HEK293 (cell line): ENCODE measurements around the gene PCBP4.

Source experiments
- CTCF ChIA-PET: fragments of 350-600 bp; formaldehyde crosslinking; extraction: SDS; loops from one replicate; lab custom pipeline; 2021; ENCODE audit warnings: antibody characterized with exemption; lab: Yijun Ruan, JAX
- POLR2A ChIA-PET: fragments of 300-600 bp; formaldehyde crosslinking; extraction: SDS; loops from one replicate; lab custom pipeline; 2020; ENCODE audit warnings: antibody characterized with exemption, inconsistent platforms; lab: Yijun Ruan, JAX
- H3K27ac ChIP-seq: fragments of 200-500 bp; sonication (Bioruptor generic); 2 replicates; pipeline ENCODE4 v1.5.1; 2014; ENCODE audit warnings: low read depth, low read length, control low read depth, inconsistent platforms; ENCODE audit errors: extremely low read depth
- H3K36me3 ChIP-seq, 2 experiments: fragments of 200-500 bp in 1 of 2; sonication (Bioruptor generic) in 1 of 2; 1 replicate in 1 of 2; 2 replicates in 1 of 2; pipeline ENCODE4 v1.5.1; 2014 to 2017; ENCODE audit warnings: inconsistent platforms in 2 of 2, low read length in 2 of 2; ENCODE audit not compliant: control insufficient read depth in 2 of 2, insufficient read depth in 1 of 2
- H3K4me1 ChIP-seq: fragments of 200-500 bp; sonication (Bioruptor generic); 2 replicates; pipeline ENCODE4 v1.5.1; 2014; ENCODE audit warnings: mild to moderate bottlenecking, low read length, inconsistent platforms; ENCODE audit not compliant: control insufficient read depth, insufficient read depth
- H3K4me3 ChIP-seq: 2 replicates; pipeline ENCODE4 v1.5.1; 2011; ENCODE audit warnings: low read depth, mild to moderate bottlenecking, control low read depth, low read length, moderate library complexity
- H3K9me3 ChIP-seq: fragments of 200-500 bp; sonication (Bioruptor generic); 2 replicates; pipeline ENCODE4 v1.5.1; 2014; ENCODE audit warnings: low read depth, low read length, inconsistent platforms; ENCODE audit not compliant: control insufficient read depth, insufficient read depth
- GLIS1 ChIP-seq: fragments of 450-650 bp; formaldehyde crosslinking; IDR thresholded peaks from 2 replicates; pipeline ENCODE4 v1.5.1; 2016; ENCODE audit warnings: missing biosample characterization, missing genetic modification characterization
- KLF16 ChIP-seq: fragments of 450-650 bp; formaldehyde crosslinking; IDR thresholded peaks from 2 replicates; pipeline ENCODE4 v1.5.1; 2017; ENCODE audit warnings: missing biosample characterization, missing genetic modification characterization
- ZBTB17 ChIP-seq: fragments of 450-650 bp; formaldehyde crosslinking; IDR thresholded peaks from 2 replicates; pipeline ENCODE4 v1.5.1; 2016; ENCODE audit warnings: missing biosample characterization, missing genetic modification characterization
- ZNF10 ChIP-seq: fragments of 450-650 bp; formaldehyde crosslinking; IDR thresholded peaks from 2 replicates; pipeline ENCODE4 v1.5.1; 2017; ENCODE audit warnings: missing biosample characterization, missing genetic modification characterization
- ZNF23 ChIP-seq: fragments of 450-650 bp; formaldehyde crosslinking; IDR thresholded peaks from 2 replicates; pipeline ENCODE4 v1.5.1; 2016; ENCODE audit warnings: missing biosample characterization, missing genetic modification characterization, borderline replicate concordance
- ZNF404 ChIP-seq: fragments of 450-650 bp; formaldehyde crosslinking; IDR thresholded peaks from 2 replicates; pipeline ENCODE4 v1.5.1; 2017; ENCODE audit warnings: missing biosample characterization, missing genetic modification characterization
- ZNF426 ChIP-seq: fragments of 450-650 bp; formaldehyde crosslinking; IDR thresholded peaks from 2 replicates; pipeline ENCODE4 v1.5.1; 2017; ENCODE audit warnings: missing biosample characterization, missing genetic modification characterization, mild to moderate bottlenecking, inconsistent platforms, moderate library complexity
- ZNF510 ChIP-seq: fragments of 450-650 bp; formaldehyde crosslinking; IDR thresholded peaks from 2 replicates; pipeline ENCODE4 v1.5.1; 2018; ENCODE audit warnings: mild to moderate bottlenecking, missing genetic modification characterization, missing biosample characterization; ENCODE audit not compliant: insufficient replicate concordance
- ZNF555 ChIP-seq: fragments of 450-650 bp; formaldehyde crosslinking; conservative IDR thresholded peaks from 2 replicates; pipeline ENCODE4 v1.5.1; 2017; ENCODE audit warnings: missing biosample characterization, mild to moderate bottlenecking, missing genetic modification characterization, inconsistent platforms
- ZNF701 ChIP-seq: fragments of 450-650 bp; formaldehyde crosslinking; IDR thresholded peaks from 2 replicates; pipeline ENCODE4 v1.5.1; 2016; ENCODE audit warnings: missing biosample characterization, missing genetic modification characterization
- ZNF785 ChIP-seq: fragments of 450-650 bp; formaldehyde crosslinking; IDR thresholded peaks from 2 replicates; pipeline ENCODE4 v1.5.1; 2016; ENCODE audit warnings: missing biosample characterization, missing genetic modification characterization
- ZNF843 ChIP-seq: fragments of 450-650 bp; formaldehyde crosslinking; IDR thresholded peaks from 2 replicates; pipeline ENCODE4 v1.5.1; 2016; ENCODE audit warnings: missing biosample characterization, missing genetic modification characterization
- TF ChIP-seq, protein P1 (sequence below): fragments of 450-650 bp; formaldehyde crosslinking; IDR thresholded peaks from 2 replicates; pipeline ENCODE4 v1.5.1; 2016; ENCODE audit warnings: missing biosample characterization, missing genetic modification characterization, borderline replicate concordance
- TF ChIP-seq, protein P2 (sequence below): fragments of 450-650 bp; formaldehyde crosslinking; IDR thresholded peaks from 2 replicates; pipeline ENCODE4 v1.5.0; 2017; ENCODE audit warnings: missing biosample characterization, missing genetic modification characterization, borderline replicate concordance
- TF ChIP-seq, protein P3 (sequence below): fragments of 450-650 bp; formaldehyde crosslinking; IDR thresholded peaks from 2 replicates; pipeline ENCODE4 v1.5.1; 2016; ENCODE audit warnings: missing biosample characterization, missing genetic modification characterization
- TF ChIP-seq, protein P4 (sequence below): fragments of 450-650 bp; formaldehyde crosslinking; IDR thresholded peaks from 2 replicates; pipeline ENCODE4 v1.5.1; 2016; ENCODE audit warnings: missing biosample characterization, missing genetic modification characterization, low read depth
- TF ChIP-seq, protein P5 (sequence below): fragments of 450-650 bp; formaldehyde crosslinking; IDR thresholded peaks from 2 replicates; pipeline ENCODE4 v1.5.1; 2017; ENCODE audit warnings: missing biosample characterization, mild to moderate bottlenecking, missing genetic modification characterization, moderate library complexity
- TF ChIP-seq, protein P6 (sequence below): fragments of 450-650 bp; formaldehyde crosslinking; conservative IDR thresholded peaks from 2 replicates; pipeline ENCODE4 v1.5.1; 2016; ENCODE audit warnings: low read depth, missing biosample characterization, missing genetic modification characterization

PCBP4 gene

DNA sequence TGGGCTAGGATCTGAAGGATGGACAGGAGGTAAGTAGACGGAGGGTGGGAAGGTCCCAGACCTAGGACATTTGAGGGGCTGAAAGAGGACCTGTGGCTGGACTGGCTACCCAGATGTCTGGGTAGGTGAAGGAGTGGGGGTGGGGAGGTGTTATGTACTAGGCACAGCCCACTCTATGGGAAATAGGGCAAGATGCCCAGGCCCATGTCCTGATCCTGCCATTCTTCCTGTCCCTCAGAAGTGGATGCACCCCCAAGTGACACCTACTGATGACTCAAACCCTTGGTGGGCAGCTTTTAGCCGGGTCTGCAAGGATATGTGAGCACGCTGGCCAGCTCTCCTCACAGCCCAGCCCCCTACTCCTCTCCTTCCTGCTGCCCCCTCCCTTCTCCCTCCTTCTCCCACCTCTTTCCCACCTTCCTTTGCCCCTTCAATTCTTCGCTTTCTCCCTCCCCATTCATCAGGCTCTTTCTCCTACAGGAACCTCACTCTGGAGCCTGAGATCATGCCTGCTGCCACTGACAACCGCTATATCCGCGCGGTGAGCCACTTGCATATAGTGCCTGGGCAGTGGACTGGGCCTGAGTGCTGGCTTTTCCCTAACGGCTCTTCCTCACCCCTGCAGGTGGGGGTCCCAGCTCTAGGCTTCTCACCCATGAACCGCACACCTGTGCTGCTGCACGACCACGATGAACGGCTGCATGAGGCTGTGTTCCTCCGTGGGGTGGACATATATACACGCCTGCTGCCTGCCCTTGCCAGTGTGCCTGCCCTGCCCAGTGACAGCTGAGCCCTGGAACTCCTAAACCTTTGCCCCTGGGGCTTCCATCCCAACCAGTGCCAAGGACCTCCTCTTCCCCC lies 21.3 kb upstream of the PCBP4 start:
- Histone ChIP-seq H3K4me3 (no peak overlapping the region), H3K4me1 (no peaks in the 10 kb centered on the region), H3K27ac (no peak overlapping the region), H3K9me3 (no peaks in the 10 kb centered on the region), H3K36me3 (peaks cover 0 to 23% of the 10 kb centered on the region in 2 experiments; a peak in 2 of 3 replicates)
- ChIA-PET POLR2A (interaction anchor here (0.8 kb wide), 1 partner anchor 14 kb away, joined by 3 read pairs; the partner anchor contains the start of gene ABHD14A), CTCF (interaction anchor here (0.6 kb wide), 1 partner anchor 233 kb away, joined by 3 read pairs; no protein-coding TSS in a partner anchor)
- TF ChIP-seq, protein P1, sequence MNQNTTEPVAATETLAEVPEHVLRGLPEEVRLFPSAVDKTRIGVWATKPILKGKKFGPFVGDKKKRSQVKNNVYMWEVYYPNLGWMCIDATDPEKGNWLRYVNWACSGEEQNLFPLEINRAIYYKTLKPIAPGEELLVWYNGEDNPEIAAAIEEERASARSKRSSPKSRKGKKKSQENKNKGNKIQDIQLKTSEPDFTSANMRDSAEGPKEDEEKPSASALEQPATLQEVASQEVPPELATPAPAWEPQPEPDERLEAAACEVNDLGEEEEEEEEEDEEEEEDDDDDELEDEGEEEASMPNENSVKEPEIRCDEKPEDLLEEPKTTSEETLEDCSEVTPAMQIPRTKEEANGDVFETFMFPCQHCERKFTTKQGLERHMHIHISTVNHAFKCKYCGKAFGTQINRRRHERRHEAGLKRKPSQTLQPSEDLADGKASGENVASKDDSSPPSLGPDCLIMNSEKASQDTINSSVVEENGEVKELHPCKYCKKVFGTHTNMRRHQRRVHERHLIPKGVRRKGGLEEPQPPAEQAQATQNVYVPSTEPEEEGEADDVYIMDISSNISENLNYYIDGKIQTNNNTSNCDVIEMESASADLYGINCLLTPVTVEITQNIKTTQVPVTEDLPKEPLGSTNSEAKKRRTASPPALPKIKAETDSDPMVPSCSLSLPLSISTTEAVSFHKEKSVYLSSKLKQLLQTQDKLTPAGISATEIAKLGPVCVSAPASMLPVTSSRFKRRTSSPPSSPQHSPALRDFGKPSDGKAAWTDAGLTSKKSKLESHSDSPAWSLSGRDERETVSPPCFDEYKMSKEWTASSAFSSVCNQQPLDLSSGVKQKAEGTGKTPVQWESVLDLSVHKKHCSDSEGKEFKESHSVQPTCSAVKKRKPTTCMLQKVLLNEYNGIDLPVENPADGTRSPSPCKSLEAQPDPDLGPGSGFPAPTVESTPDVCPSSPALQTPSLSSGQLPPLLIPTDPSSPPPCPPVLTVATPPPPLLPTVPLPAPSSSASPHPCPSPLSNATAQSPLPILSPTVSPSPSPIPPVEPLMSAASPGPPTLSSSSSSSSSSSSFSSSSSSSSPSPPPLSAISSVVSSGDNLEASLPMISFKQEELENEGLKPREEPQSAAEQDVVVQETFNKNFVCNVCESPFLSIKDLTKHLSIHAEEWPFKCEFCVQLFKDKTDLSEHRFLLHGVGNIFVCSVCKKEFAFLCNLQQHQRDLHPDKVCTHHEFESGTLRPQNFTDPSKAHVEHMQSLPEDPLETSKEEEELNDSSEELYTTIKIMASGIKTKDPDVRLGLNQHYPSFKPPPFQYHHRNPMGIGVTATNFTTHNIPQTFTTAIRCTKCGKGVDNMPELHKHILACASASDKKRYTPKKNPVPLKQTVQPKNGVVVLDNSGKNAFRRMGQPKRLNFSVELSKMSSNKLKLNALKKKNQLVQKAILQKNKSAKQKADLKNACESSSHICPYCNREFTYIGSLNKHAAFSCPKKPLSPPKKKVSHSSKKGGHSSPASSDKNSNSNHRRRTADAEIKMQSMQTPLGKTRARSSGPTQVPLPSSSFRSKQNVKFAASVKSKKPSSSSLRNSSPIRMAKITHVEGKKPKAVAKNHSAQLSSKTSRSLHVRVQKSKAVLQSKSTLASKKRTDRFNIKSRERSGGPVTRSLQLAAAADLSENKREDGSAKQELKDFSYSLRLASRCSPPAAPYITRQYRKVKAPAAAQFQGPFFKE (tag by site-specific recombination) = 0 out of 2 replicates have a peak, but pooled peaks have one; percentile 39
- TF ChIP-seq ZNF426 (tag by site-specific recombination) = no peak
- TF ChIP-seq ZNF701 = no peak
- TF ChIP-seq ZNF404 (tag by site-specific recombination) = no peak
- no peak for TF ChIP-seq ZBTB17
- TF ChIP-seq GLIS1 (tag by site-specific recombination) = no peak
- TF ChIP-seq ZNF785 (tag by site-specific recombination) = no peak
- no peak for TF ChIP-seq ZNF10 (tag by site-specific recombination)
- no peak for TF ChIP-seq ZNF510 (tag by site-specific recombination)
- TF ChIP-seq, protein P2, sequence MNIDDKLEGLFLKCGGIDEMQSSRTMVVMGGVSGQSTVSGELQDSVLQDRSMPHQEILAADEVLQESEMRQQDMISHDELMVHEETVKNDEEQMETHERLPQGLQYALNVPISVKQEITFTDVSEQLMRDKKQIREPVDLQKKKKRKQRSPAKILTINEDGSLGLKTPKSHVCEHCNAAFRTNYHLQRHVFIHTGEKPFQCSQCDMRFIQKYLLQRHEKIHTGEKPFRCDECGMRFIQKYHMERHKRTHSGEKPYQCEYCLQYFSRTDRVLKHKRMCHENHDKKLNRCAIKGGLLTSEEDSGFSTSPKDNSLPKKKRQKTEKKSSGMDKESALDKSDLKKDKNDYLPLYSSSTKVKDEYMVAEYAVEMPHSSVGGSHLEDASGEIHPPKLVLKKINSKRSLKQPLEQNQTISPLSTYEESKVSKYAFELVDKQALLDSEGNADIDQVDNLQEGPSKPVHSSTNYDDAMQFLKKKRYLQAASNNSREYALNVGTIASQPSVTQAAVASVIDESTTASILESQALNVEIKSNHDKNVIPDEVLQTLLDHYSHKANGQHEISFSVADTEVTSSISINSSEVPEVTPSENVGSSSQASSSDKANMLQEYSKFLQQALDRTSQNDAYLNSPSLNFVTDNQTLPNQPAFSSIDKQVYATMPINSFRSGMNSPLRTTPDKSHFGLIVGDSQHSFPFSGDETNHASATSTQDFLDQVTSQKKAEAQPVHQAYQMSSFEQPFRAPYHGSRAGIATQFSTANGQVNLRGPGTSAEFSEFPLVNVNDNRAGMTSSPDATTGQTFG (tag by site-specific recombination) = no peak
- TF ChIP-seq, protein P3, sequence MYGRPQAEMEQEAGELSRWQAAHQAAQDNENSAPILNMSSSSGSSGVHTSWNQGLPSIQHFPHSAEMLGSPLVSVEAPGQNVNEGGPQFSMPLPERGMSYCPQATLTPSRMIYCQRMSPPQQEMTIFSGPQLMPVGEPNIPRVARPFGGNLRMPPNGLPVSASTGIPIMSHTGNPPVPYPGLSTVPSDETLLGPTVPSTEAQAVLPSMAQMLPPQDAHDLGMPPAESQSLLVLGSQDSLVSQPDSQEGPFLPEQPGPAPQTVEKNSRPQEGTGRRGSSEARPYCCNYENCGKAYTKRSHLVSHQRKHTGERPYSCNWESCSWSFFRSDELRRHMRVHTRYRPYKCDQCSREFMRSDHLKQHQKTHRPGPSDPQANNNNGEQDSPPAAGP (tag by site-specific recombination) = no peak
- TF ChIP-seq ZNF843 = no peak
- TF ChIP-seq, protein P4, sequence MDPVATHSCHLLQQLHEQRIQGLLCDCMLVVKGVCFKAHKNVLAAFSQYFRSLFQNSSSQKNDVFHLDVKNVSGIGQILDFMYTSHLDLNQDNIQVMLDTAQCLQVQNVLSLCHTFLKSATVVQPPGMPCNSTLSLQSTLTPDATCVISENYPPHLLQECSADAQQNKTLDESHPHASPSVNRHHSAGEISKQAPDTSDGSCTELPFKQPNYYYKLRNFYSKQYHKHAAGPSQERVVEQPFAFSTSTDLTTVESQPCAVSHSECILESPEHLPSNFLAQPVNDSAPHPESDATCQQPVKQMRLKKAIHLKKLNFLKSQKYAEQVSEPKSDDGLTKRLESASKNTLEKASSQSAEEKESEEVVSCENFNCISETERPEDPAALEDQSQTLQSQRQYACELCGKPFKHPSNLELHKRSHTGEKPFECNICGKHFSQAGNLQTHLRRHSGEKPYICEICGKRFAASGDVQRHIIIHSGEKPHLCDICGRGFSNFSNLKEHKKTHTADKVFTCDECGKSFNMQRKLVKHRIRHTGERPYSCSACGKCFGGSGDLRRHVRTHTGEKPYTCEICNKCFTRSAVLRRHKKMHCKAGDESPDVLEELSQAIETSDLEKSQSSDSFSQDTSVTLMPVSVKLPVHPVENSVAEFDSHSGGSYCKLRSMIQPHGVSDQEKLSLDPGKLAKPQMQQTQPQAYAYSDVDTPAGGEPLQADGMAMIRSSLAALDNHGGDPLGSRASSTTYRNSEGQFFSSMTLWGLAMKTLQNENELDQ (tag by site-specific recombination) = no peak
- TF ChIP-seq KLF16 (tag by site-specific recombination) = no peak
- no peak for TF ChIP-seq ZNF555 (tag by site-specific recombination)
- TF ChIP-seq ZNF23 = no peak
- TF ChIP-seq, protein P5, sequence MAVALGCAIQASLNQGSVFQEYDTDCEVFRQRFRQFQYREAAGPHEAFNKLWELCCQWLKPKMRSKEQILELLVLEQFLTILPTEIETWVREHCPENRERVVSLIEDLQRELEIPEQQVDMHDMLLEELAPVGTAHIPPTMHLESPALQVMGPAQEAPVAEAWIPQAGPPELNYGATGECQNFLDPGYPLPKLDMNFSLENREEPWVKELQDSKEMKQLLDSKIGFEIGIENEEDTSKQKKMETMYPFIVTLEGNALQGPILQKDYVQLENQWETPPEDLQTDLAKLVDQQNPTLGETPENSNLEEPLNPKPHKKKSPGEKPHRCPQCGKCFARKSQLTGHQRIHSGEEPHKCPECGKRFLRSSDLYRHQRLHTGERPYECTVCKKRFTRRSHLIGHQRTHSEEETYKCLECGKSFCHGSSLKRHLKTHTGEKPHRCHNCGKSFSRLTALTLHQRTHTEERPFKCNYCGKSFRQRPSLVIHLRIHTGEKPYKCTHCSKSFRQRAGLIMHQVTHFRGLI (tag by site-specific recombination) = peak; percentile 85
- TF ChIP-seq, protein P6, sequence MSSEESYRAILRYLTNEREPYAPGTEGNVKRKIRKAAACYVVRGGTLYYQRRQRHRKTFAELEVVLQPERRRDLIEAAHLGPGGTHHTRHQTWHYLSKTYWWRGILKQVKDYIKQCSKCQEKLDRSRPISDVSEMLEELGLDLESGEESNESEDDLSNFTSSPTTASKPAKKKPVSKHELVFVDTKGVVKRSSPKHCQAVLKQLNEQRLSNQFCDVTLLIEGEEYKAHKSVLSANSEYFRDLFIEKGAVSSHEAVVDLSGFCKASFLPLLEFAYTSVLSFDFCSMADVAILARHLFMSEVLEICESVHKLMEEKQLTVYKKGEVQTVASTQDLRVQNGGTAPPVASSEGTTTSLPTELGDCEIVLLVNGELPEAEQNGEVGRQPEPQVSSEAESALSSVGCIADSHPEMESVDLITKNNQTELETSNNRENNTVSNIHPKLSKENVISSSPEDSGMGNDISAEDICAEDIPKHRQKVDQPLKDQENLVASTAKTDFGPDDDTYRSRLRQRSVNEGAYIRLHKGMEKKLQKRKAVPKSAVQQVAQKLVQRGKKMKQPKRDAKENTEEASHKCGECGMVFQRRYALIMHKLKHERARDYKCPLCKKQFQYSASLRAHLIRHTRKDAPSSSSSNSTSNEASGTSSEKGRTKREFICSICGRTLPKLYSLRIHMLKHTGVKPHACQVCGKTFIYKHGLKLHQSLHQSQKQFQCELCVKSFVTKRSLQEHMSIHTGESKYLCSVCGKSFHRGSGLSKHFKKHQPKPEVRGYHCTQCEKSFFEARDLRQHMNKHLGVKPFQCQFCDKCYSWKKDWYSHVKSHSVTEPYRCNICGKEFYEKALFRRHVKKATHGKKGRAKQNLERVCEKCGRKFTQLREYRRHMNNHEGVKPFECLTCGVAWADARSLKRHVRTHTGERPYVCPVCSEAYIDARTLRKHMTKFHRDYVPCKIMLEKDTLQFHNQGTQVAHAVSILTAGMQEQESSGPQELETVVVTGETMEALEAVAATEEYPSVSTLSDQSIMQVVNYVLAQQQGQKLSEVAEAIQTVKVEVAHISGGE (tag by site-specific recombination) = no peak
